ENCODE measurements around the gene MROH2A.

- TF ChIP-seq CTCF (IDR thresholded peaks at IDR 0.05 in 2 of 3, conservative IDR thresholded peaks at IDR 0.05 in 1 of 3; ENCODE audit: borderline replicate concordance in 1 of 3, insufficient read depth in 1 of 3, low read depth in 2 of 3, low read length in 2 of 3) (no peak), POLR2A (IDR thresholded peaks at IDR 0.05; ENCODE audit: borderline replicate concordance, extremely low read depth, insufficient read depth, insufficient read length) (no peak), EZH2phosphoT487 (IDR thresholded peaks at IDR 0.05; ENCODE audit: borderline replicate concordance) (no peak), SIN3A (IDR thresholded peaks at IDR 0.05; ENCODE audit: low read depth) (no peak), YY1 (IDR thresholded peaks at IDR 0.05; ENCODE audit: extremely low read depth, insufficient replicate concordance, low read depth, low read length) (no peak), ZBTB33 (IDR thresholded peaks at IDR 0.05; ENCODE audit: extremely low read depth, insufficient replicate concordance, low read length) (no peak), MAX (IDR thresholded peaks at IDR 0.05) (no peak), CEBPB (IDR thresholded peaks at IDR 0.05; ENCODE audit: low read depth) (no peak), REST (IDR thresholded peaks at IDR 0.05; ENCODE audit: low read depth) (no peak)
These were observed 80.2 kb downstream of the MROH2A start for GRCh38 chr2:233858331-233858730.

Measured in HCT116 (cell line).